Measurements from ENCODE around the gene GAS7.

GRCh38 chr17:9862220-9862619 is 336.2 kb downstream of the GAS7 start:
- TF ChIP-seq POLR2A (IDR thresholded peaks at IDR 0.05) (no peak), CTCF (IDR thresholded peaks at IDR 0.05) (no peak), EP300 (IDR thresholded peaks at IDR 0.05) (no peak), POLR2AphosphoS5 (IDR thresholded peaks at IDR 0.05) (no peak)
